HG02571 (cell line): ENCODE measurements around the gene MYT1.
"Not testable (repeated sequence)": the region's sequence is repeated elsewhere in the genome, so short reads cannot be mapped to it uniquely, and the experiment has no call there.

Experiments
- ATAC-seq: cut with Tn5 transposase; IDR thresholded peaks from one replicate; pipeline ENCODE4 v1.9.1; 2021; ENCODE audit warnings: mild to moderate bottlenecking, moderate library complexity; ENCODE audit not compliant: unreplicated experiment

MYT1 gene

GRCh38 chr20:64260239-64260638 lies 96.0 kb downstream of the MYT1 start:
- no peak for ATAC-seq

GRCh38 chr20:64261138-64261537 lies 96.9 kb downstream of the MYT1 start:
- no peak for ATAC-seq

GRCh38 chr20:64264091-64264490 lies 99.8 kb downstream of the MYT1 start:
- no peak for ATAC-seq

GRCh38 chr20:64265201-64265600 lies 100.9 kb downstream of the MYT1 start:
- ATAC-seq = no peak

- no peak for ATAC-seq
Measured at GRCh38 chr20:64266988-64267387, 102.7 kb downstream of the MYT1 start.

- no peak for ATAC-seq
Measured at GRCh38 chr20:64268174-64268573, 103.9 kb downstream of the MYT1 start.

GRCh38 chr20:64269604-64270411 lies 105.6 kb downstream of the MYT1 start:
- ATAC-seq = no peak

- no peak for ATAC-seq
Measured at GRCh38 chr20:64271636-64272035, 107.4 kb downstream of the MYT1 start.

GRCh38 chr20:64273109-64273508 lies 108.9 kb downstream of the MYT1 start:
- no peak for ATAC-seq

- ATAC-seq = no peak
Measured at GRCh38 chr20:64276817-64277216, 112.6 kb downstream of the MYT1 start.

GRCh38 chr20:64277571-64278316 lies 113.5 kb downstream of the MYT1 start:
- ATAC-seq = no peak

GRCh38 chr20:64278317-64278681 lies 114.0 kb downstream of the MYT1 start:
- no peak for ATAC-seq

GRCh38 chr20:64279826-64280459 lies 115.7 kb downstream of the MYT1 start:
- ATAC-seq = no peak

GRCh38 chr20:64280460-64280843 lies 116.2 kb downstream of the MYT1 start:
- no peak for ATAC-seq

- ATAC-seq = no peak
Measured at GRCh38 chr20:64283646-64284045, 119.4 kb downstream of the MYT1 start.

GRCh38 chr20:64285579-64286446 lies 121.6 kb downstream of the MYT1 start:
- peak; percentile 81 for ATAC-seq

GRCh38 chr20:64286447-64287263 lies 122.4 kb downstream of the MYT1 start:
- ATAC-seq = not testable (repeated sequence)

- not testable (repeated sequence) for ATAC-seq
Measured at GRCh38 chr20:64287264-64287590, 123.0 kb downstream of the MYT1 start.
